ENCODE data around the gene MROH2B. TPM values are rescaled to one million over a fixed set of nuclear protein-coding genes. Genes with fewer than 3 reads are reported as not detected.

The MROH2B gene
- total RNA-seq, 1 donor from 2014 or later = not detected

DNA sequence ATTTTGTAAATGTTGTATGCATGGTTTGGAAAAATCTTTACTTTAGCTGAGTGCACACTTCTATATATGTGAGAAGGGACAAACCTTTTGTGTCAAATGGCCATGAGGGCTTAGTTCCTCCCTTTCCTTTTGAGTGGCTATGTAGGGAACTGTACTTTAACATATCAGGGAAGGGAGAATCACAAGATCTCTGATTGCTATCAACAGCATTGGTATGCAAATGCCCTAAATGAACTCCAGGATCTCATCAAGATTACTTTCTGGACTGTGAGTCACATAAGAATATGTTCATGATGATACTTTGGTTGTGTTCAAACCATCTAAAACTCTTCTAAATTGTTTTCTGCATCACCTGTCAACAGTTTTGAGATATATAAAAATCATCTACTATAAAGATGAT, 31.2 kb upstream of the MROH2B start:
- no peak overlapping the region for H3K4me3 ChIP-seq (ENCODE audit: low read depth, low read length)
- TF ChIP-seq, protein P1, sequence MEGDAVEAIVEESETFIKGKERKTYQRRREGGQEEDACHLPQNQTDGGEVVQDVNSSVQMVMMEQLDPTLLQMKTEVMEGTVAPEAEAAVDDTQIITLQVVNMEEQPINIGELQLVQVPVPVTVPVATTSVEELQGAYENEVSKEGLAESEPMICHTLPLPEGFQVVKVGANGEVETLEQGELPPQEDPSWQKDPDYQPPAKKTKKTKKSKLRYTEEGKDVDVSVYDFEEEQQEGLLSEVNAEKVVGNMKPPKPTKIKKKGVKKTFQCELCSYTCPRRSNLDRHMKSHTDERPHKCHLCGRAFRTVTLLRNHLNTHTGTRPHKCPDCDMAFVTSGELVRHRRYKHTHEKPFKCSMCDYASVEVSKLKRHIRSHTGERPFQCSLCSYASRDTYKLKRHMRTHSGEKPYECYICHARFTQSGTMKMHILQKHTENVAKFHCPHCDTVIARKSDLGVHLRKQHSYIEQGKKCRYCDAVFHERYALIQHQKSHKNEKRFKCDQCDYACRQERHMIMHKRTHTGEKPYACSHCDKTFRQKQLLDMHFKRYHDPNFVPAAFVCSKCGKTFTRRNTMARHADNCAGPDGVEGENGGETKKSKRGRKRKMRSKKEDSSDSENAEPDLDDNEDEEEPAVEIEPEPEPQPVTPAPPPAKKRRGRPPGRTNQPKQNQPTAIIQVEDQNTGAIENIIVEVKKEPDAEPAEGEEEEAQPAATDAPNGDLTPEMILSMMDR (conservative IDR thresholded peaks at IDR 0.05; ENCODE audit: low read depth, low read length) = no peak
- no peak for DNase-seq (ENCODE audit: low read depth)

DNA sequence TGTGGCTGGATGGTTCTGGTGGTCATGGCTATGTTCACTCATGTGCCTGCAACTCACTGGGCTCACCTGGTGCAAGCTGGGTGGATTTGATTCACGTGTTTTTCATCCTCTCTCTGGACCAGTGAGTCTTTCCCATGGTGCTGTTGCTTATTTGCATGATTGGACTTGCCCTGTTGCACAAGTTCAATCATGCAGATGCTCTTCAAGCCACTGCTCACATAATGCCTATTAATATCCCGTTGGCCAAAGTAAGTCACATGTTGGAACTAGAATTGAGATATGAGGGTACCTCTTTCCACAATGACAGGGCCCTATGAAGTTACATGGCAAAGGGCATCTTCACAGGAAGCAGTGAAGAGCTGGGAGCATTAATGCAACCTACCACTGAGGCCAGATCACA, 26.5 kb upstream of the MROH2B start:
- TF ChIP-seq, protein P1 (conservative IDR thresholded peaks at IDR 0.05; ENCODE audit: low read depth, low read length) = no peak
- no peak overlapping the region for H3K4me3 ChIP-seq (ENCODE audit: low read depth, low read length)
- DNase-seq (ENCODE audit: low read depth) = no peak

DNA sequence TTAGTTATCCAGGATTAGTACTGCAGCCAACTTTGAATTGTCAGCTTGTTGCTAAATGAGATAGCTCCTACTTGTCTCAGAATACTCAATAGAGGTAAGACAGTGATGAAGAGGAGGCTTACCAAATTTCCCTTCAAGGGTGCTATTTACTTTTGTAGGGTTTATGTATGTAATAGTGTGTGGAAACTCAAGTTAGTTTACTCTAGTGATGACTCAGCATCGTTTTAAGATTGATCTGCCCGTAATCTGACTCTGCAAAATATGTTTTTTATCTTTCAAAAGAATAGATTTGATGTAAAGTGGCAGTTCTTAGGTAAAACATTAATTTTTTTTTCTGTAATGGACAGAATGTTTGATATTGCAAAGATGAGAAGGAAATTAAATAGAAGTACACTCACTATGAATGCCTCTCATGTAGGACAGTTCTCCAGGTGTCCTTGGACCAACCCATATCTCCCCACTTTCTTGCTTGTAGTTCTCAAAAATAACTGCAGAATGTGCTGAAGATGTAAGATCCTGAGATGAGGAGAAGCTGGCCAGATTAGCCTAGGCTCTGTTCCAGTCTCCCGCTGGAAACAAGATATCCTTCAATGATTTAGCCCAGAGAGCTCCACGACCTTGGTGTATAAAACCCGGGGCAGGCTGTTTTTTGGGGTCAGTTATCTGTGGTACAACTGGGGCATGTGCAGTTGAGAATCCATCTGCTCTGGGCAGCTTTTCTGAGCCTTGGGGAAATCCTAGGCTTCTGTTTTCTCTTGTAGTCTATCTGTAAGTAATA, 24.4 kb upstream of the MROH2B start:
- no peak for DNase-seq (ENCODE audit: low read depth)
- TF ChIP-seq, protein P1 (conservative IDR thresholded peaks at IDR 0.05; ENCODE audit: low read depth, low read length) = no peak
- H3K4me3 ChIP-seq (ENCODE audit: low read depth, low read length) = no peak overlapping the region

DNA sequence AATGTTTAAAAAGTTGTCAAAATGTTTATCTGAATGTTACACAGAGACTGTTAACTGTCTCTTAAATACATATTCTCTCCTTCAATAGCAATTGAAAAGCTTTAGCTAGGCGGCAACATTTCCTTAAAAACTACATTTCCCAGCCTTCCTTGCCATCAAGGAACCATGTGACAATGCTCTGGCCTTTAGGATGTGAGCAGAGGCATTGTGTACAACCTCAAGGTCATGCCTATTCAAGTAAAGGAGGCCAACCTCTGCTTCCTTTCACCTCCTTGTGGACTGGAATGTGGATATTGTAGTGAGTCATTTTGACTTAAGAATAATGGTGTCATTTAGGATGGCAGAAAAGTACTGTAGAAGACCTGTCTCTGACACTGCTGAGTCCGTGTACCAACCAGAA, 23.7 kb upstream of the MROH2B start:
- TF ChIP-seq, protein P1 (conservative IDR thresholded peaks at IDR 0.05; ENCODE audit: low read depth, low read length) = no peak
- no peak for DNase-seq (ENCODE audit: low read depth)
- no peak overlapping the region for H3K4me3 ChIP-seq (ENCODE audit: low read depth, low read length)

DNA sequence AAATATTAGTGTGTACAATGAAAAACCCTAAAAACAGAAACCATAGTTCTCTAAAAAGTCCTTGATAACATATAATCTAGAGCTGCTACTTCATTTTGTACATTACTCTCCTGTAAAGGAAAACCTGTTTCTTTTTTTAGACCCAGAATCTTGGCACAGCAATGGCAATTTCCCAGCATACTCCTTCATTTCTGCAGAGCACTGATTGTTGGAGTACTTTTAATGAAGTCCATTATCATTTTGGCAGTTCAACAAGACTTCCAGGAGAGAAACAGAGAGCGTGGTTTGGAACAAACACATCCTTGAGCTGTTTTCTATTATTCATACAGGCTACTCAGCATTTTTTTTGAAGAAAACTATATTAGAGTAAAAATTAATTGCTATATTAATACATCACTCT, 22.7 kb upstream of the MROH2B start:
- TF ChIP-seq, protein P1 (conservative IDR thresholded peaks at IDR 0.05; ENCODE audit: low read depth, low read length) = no peak
- no peak overlapping the region for H3K4me3 ChIP-seq (ENCODE audit: low read depth, low read length)
- no peak for DNase-seq (ENCODE audit: low read depth)

DNA sequence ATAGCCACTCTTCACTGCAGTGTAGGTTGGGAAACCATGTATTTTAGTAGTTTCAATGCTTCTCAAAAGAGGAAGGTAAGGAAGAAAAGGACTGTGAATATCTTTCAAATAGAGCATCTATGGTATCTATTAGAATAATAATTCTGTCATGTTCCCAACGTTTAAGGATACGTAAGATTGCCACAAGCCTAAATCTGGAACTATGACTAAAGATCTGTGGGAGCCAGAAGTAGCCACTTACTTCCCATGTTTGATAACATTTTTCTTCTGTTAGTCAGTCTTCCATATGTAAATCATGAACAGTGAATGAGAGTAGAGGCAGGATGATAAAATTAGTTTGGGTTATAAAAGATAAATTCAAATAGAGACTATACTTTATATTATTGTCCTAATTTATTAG, 16.3 kb upstream of the MROH2B start:
- no peak for DNase-seq (ENCODE audit: low read depth)
- TF ChIP-seq, protein P1 (conservative IDR thresholded peaks at IDR 0.05; ENCODE audit: low read depth, low read length) = no peak
- H3K4me3 ChIP-seq (ENCODE audit: low read depth, low read length) = no peak overlapping the region

DNA sequence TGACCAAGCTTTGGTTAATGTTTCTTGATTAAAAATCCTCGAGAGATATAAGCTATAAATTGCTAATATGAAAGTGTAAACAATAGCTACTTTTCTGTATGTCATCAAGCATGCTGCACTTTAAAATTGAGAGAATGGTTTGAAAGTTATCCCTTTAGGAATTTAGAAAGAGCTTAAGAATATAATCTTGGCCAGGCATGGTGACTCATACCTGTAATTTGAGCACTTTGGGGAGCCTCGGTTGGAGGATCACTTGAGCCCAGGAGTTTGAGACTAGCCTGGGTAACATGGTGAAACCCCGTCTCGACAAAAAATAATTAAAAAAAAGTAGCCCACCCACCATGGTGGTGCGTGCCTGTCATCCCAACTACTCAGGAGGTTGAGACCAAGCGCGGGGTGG, 12.2 kb upstream of the MROH2B start:
- no peak for DNase-seq (ENCODE audit: low read depth)
- H3K4me3 ChIP-seq (ENCODE audit: low read depth, low read length) = no peak overlapping the region
- TF ChIP-seq, protein P1 (conservative IDR thresholded peaks at IDR 0.05; ENCODE audit: low read depth, low read length) = no peak
